OCI-LY1 (cell line): Measurements from ENCODE around the gene FAM13A.

Source experiments
- H2AFZ ChIP-seq: fragments of 200-600 bp; sonication (generic), shearing (Covaris generic); 2 replicates; pipeline ENCODE4 v1.6.0; 2014; ENCODE audit warnings: antibody characterized with exemption, mild to moderate bottlenecking, low read length
- H3F3A ChIP-seq: fragments of 200-600 bp; sonication (generic), shearing (Covaris generic); 2 replicates; pipeline ENCODE4 v1.6.0; 2014; ENCODE audit warnings: mild to moderate bottlenecking, antibody characterized with exemption, low read length, moderate library complexity; ENCODE audit not compliant: insufficient read depth
- H3K27ac ChIP-seq: fragments of 200-600 bp; sonication (generic); 2 replicates; pipeline ENCODE4 v1.5.1; 2014; ENCODE audit warnings: low read length, mixed run types, mild to moderate bottlenecking, low read depth; ENCODE audit not compliant: poor library complexity, severe bottlenecking
- H3K27me3 ChIP-seq: fragments of 200-600 bp; sonication (generic); 2 replicates; pipeline ENCODE4 v1.6.0; 2014; ENCODE audit warnings: antibody characterized with exemption, mild to moderate bottlenecking, low read length, moderate library complexity; ENCODE audit not compliant: insufficient read depth
- H3K36me3 ChIP-seq: fragments of 200-600 bp; sonication (generic); 2 replicates; pipeline ENCODE4 v1.6.1; 2014; ENCODE audit warnings: mild to moderate bottlenecking, antibody characterized with exemption, low read length, moderate library complexity, mixed read lengths; ENCODE audit not compliant: insufficient read depth
- H3K4me1 ChIP-seq: fragments of 200-600 bp; sonication (generic); 2 replicates; pipeline ENCODE4 v1.5.1; 2014; ENCODE audit warnings: mild to moderate bottlenecking, low read length, moderate library complexity; ENCODE audit not compliant: insufficient read depth, severe bottlenecking
- H3K4me2 ChIP-seq: fragments of 200-600 bp; sonication (generic), shearing (Covaris generic); 2 replicates; pipeline ENCODE4 v1.6.1; 2014; ENCODE audit warnings: low read length
- H3K4me3 ChIP-seq: fragments of 200-600 bp; sonication (generic); 2 replicates; pipeline ENCODE4 v1.5.1; 2014; ENCODE audit warnings: low read length, low read depth, mild to moderate bottlenecking, mixed read lengths; ENCODE audit not compliant: poor library complexity, severe bottlenecking
- H3K79me2 ChIP-seq: fragments of 200-600 bp; shearing (Covaris generic); 2 replicates; pipeline ENCODE4 v1.6.1; 2016; ENCODE audit warnings: mixed run types, low read length, mixed read lengths; ENCODE audit not compliant: insufficient read depth
- H3K9ac ChIP-seq: fragments of 200-600 bp; sonication (generic), shearing (Covaris generic); 2 replicates; pipeline ENCODE4 v1.6.1; 2014; ENCODE audit warnings: mild to moderate bottlenecking, low read length, mixed read lengths
- H3K9me2 ChIP-seq: fragments of 200-600 bp; sonication (generic), shearing (Covaris generic); 2 replicates; pipeline ENCODE4 v1.6.1; 2014; ENCODE audit warnings: low read depth, mild to moderate bottlenecking, low read length, mixed read lengths
- H3K9me3 ChIP-seq: fragments of 200-600 bp; shearing (Covaris generic); 2 replicates; pipeline ENCODE4 v1.6.1; 2014; ENCODE audit warnings: low read length, mixed read lengths
- H4K20me1 ChIP-seq: fragments of 200-600 bp; sonication (generic), shearing (Covaris generic); 2 replicates; pipeline ENCODE4 v1.6.0; 2016; ENCODE audit warnings: mild to moderate bottlenecking, low read length; ENCODE audit not compliant: insufficient read depth
- CTCF ChIP-seq: fragments of 200-600 bp; sonication (generic), shearing (Covaris generic); IDR thresholded peaks from 2 replicates; pipeline ENCODE4 v1.5.1; 2017; ENCODE audit warnings: mild to moderate bottlenecking, antibody characterized with exemption, low read length, moderate library complexity, mixed read lengths
- EZH2 ChIP-seq: fragments of 200-600 bp; sonication (generic), shearing (Covaris generic); IDR thresholded peaks from 2 replicates; pipeline ENCODE4 v1.8.0; 2017; ENCODE audit warnings: borderline replicate concordance, mixed run types, mild to moderate bottlenecking, antibody characterized with exemption, low read length, moderate library complexity, mixed read lengths

FAM13A gene

DNA sequence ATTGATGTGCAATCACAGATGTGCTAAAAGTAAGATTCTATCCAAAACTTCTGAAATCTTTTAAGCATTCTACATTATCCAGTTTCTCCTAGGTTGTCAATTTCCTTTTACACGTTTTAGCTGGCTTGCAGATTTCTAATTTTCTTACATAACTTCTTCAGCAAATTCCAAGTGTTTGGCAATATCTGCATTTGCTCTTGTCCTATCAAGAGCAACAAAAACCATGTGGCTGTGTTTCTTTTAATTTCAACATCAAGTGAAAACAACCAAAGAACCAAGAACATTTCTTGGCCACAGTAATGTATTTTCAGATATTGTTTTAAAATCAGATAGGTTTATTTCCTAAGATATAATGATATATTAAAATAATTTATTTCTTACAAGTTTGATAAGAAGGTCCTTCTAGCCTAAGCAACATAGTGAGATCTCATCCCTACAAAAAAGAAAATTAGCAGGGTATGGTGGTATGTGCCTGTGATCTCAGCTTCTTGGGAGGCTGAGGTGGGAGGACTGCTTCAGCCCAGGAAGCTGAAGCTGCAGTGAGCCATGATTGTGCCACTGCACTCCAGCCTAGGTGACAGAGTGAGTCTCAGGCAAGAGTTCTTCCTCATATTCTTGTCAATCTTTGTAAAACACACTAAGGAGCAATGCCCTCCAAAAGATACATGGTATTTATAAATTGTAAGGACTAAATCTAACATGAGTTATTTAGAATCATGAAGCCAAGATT, 228.0 kb downstream of the FAM13A start:
- Histone ChIP-seq H3K4me2 (no peak overlapping the region), H2AFZ (no peak overlapping the region)
- TF ChIP-seq EZH2 (no peak), CTCF (no peak)

DNA sequence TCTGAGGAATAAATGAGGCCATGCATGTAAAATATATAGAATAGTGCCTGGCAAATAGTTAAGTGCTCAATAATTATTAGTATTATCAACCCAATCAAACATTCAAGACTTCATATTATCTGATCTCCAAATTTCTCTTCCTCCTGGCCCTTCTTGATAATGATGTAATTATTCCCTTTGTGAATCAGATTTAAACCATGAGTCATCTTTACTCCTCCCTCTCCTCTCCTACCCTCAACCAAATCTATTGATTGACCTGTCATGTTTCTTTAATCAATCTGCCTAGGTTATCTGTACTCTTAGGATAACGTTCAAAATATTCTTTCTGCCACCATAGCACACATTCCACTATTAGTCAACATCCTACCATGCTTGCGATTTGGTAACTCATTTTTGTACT, 229.5 kb downstream of the FAM13A start:
- Histone ChIP-seq H4K20me1 (no peaks in the 10 kb centered on the region), H3K9me2 (no peaks in the 10 kb centered on the region), H3K4me2 (no peak overlapping the region), H3K27ac (no peak overlapping the region), H3K4me3 (no peak overlapping the region), H3K4me1 (peaks cover 11% of the 10 kb centered on the region), H3F3A (no peaks in the 10 kb centered on the region), H3K36me3 (no peaks in the 10 kb centered on the region), H3K79me2 (no peaks in the 10 kb centered on the region), H3K9ac (no peak overlapping the region), H3K9me3 (no peaks in the 10 kb centered on the region), H2AFZ (no peak overlapping the region), H3K27me3 (no peaks in the 10 kb centered on the region)
- TF ChIP-seq EZH2, result no peak
- TF ChIP-seq CTCF, result no peak

More for the DNA sequence above, 228.0 kb downstream of the FAM13A start:
- Histone ChIP-seq H3K27ac (no peak overlapping the region), H3K9ac (no peak overlapping the region), H3K4me1 (no peaks in the 10 kb centered on the region), H3K79me2 (no peaks in the 10 kb centered on the region), H4K20me1 (no peaks in the 10 kb centered on the region), H3K9me3 (no peaks in the 10 kb centered on the region), H3K36me3 (no peaks in the 10 kb centered on the region), H3K4me3 (no peak overlapping the region), H3K27me3 (no peaks in the 10 kb centered on the region), H3F3A (no peaks in the 10 kb centered on the region), H3K9me2 (no peaks in the 10 kb centered on the region)

DNA sequence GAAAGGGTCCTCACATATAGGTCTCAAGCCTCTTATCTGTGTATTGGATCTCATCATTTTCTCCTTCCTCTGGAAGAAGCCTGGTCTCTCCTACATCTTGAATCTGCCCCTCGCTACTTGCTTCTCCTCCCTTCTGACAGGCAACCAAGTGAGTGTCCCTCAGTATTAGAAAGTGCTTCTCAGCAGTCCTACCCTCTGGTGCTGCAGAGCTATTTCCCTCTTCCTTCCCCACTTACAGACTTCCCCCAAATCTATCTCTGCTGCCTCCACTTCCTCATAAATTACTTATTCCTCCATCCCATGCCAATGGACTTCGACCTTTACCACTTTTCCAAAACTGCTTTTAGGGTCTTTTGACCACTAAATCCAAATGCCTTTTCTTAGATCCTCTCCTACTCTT, 230.2 kb downstream of the FAM13A start:
- Histone ChIP-seq H3K4me2 (no peak overlapping the region), H2AFZ (no peak overlapping the region)

More for the DNA sequence above, 230.2 kb downstream of the FAM13A start:
- no peaks in the 10 kb centered on the region for H3F3A ChIP-seq
- no peak overlapping the region for H3K27ac ChIP-seq
- H4K20me1 ChIP-seq, result no peaks in the 10 kb centered on the region
- H3K4me3 ChIP-seq, result no peak overlapping the region
- no peaks in the 10 kb centered on the region for H3K79me2 ChIP-seq
- no peak overlapping the region for H3K9ac ChIP-seq
- H3K36me3 ChIP-seq, result no peaks in the 10 kb centered on the region
- no peaks in the 10 kb centered on the region for H3K27me3 ChIP-seq
- no peak for TF ChIP-seq CTCF
- no peak for TF ChIP-seq EZH2
- no peaks in the 10 kb centered on the region for H3K9me2 ChIP-seq
- peaks cover 11% of the 10 kb centered on the region for H3K4me1 ChIP-seq
- no peaks in the 10 kb centered on the region for H3K9me3 ChIP-seq
